ENCODE results near the gene AGAP1.

DNA sequence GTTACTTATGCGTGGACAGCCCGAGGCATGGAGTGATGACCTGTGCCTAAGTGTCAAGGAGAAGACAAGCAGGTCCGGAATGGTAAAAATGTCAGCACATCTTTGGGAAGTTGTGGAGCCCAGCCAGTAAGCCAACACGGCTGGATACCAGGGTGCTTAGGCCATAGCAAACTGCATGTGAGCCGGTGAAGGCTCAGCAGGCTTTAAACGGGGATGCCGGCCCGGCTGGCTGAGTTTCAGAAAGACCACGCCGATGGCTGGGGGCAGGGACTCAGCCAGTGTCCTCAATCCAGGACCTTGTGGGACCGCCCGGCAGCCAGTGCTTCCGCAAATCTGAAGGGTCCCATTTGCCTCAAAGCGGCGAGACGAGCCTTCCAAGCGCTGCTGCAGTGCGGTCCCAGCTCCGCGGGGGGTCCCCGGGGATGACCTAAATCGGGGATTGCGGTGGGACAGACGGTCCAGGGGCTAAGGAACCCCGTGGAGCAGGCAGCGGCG lies 946 bp upstream of the AGAP1 start:
- TF ChIP-seq, protein P1, sequence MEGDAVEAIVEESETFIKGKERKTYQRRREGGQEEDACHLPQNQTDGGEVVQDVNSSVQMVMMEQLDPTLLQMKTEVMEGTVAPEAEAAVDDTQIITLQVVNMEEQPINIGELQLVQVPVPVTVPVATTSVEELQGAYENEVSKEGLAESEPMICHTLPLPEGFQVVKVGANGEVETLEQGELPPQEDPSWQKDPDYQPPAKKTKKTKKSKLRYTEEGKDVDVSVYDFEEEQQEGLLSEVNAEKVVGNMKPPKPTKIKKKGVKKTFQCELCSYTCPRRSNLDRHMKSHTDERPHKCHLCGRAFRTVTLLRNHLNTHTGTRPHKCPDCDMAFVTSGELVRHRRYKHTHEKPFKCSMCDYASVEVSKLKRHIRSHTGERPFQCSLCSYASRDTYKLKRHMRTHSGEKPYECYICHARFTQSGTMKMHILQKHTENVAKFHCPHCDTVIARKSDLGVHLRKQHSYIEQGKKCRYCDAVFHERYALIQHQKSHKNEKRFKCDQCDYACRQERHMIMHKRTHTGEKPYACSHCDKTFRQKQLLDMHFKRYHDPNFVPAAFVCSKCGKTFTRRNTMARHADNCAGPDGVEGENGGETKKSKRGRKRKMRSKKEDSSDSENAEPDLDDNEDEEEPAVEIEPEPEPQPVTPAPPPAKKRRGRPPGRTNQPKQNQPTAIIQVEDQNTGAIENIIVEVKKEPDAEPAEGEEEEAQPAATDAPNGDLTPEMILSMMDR (IDR thresholded peaks at IDR 0.05): no peak
- no peak for TF ChIP-seq POLR2A (IDR thresholded peaks at IDR 0.05)

Data from right lobe of liver (tissue), 4 donors.